SK-N-DZ (cell line): ENCODE results near the gene TSACC.
A peak's percentile ranks its signal among the peaks of the same experiment; 100 is the strongest.
"Not testable (repeated sequence)": the region's sequence is repeated elsewhere in the genome, so short reads cannot be mapped to it uniquely, and the experiment has no call there.

Experiments used
- DNase-seq: peaks from one replicate; pipeline ENCODE4 v3.0.0-alpha.2; 2015; ENCODE audit warnings: low spot score

TSACC gene

DNA sequence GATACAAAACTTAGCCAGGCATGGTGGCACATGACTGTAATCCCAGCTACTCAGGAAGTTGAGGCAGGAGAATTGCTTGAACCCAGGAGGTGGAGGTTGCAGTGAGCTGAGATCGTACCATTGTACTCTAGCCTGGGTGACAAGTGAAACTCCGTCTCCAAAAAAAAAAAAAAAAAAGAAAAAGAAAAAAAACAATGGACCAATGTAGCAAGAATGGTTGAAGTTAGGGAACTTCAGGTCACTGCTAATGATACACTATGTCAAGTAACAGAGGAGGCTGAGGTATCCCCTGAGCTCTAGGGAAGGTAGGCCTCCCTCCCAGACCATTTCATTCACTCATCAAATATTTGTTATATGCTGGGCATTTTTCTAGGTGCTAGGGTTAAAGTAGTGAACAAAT, 7.7 kb downstream of the TSACC start:
- not testable (repeated sequence) for DNase-seq

DNA sequence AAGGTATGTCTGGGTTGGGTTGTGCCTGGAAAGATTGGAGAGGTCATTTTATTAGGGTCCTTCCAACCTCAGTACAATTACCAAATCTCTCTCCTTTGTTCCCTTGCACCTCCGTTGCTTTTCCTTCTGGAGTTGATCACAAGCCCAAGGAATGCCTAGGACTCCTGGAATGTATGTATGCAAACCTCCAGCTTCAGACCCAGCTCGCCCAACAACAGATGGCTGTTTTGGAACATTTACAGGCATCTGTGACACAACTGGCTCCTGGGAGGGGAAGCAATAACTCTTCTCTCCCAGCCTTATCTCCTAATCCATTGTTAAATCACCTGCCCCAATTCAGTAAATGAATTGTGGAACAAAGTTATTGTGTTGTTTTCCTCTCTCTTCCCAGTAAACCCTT, 8.3 kb downstream of the TSACC start:
- DNase-seq, result no peak

DNA sequence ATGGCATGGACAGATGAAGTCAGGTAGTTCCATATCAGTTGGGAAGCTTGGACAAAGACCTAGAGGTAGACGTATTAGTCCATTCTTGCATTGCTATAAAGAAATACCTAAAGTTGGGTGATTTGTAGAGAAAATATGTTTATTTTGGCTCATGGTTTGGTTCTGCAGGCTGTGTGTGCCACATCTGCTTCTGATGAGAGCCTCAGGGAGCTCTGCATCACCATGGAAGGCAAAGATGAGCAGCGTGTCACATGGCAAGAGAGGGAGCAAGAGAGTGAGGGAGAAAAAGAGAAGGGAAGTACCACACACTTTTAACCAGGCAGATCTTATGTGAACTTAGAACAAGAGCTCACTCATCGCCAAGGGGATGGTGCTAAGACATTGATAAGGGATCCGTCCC, 9.0 kb downstream of the TSACC start:
- DNase-seq, result no peak

DNA sequence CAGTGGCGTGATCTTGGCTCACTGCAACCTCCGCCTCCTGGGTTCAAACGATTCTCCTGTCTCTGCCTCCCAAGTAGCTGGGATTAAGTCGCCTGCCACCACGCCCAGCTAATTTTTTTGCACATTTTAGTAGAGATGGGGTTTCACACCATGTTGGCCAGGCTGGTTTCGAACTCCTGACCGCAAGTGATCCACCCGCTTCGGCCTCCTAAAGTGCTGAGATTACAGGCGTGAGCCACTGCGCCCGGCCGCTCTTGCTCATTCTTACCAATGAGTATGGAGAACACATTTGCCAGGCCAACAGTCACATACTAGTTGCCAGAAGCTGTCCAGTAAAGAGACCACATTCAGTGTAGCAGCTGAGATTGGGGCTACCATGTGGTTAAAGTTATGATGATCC, 14.2 kb downstream of the TSACC start:
- DNase-seq, result not testable (repeated sequence)

DNA sequence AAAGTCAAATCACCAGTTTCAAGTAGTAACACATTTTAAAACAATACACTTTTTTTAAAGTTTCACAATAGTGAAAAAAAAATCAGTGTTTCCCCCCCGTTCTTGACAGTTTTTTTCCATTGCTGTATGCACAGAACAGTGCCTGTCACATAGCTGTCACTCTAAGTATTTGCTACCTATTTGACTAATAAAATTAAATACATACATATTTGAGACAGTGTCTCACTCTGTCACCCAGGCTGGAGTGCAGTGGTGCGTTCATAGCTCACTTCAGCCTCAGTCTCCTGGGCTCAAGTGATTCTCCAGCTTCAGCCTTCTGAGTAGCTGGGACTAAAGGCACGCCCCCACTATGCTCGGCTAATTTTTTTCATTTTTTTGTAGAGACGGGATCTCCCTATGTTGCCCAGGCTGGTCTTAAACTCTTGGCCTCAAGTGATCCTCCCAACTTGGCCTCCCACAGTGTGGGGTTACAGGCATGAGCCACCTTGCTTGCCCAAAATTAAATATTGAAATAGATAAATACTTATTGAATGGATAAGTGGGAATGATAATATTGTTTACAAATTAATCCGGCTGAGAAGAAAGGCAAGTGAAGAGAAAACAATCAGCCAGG, 18.0 kb downstream of the TSACC start:
- DNase-seq, result no peak

DNA sequence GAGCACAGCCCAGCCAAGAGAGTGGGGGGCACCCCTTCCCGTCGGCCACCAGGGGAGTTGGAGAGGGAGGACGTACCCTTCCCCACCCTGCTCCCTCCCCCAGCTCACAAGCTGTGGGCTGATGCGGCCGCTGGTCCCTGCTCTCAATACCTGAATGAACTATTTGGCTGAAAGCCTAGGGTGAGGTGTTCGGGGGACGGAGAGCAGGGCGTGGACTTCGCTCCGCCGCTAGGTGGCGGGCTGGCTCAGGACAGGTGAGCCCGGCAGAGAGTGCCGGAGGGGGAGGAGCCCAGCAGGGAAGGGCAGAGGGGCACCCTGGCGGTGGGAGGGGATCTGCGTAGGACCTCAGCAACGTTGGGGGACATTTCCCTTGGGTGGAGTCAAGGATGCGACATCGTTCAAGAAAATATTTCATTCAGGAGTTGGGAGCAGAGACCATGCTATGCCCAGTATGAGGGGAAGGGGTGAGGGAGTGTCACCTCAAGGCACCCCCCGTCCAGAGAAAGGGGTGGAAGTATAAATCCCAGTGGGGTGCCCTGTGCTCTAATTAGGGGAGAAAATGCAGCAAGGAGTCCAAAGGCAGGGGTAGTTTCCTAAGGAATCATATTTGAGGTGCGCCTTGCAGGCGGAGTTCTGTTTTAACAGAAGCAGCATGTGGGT, 18.7 kb downstream of the TSACC start:
- no peak for DNase-seq

DNA sequence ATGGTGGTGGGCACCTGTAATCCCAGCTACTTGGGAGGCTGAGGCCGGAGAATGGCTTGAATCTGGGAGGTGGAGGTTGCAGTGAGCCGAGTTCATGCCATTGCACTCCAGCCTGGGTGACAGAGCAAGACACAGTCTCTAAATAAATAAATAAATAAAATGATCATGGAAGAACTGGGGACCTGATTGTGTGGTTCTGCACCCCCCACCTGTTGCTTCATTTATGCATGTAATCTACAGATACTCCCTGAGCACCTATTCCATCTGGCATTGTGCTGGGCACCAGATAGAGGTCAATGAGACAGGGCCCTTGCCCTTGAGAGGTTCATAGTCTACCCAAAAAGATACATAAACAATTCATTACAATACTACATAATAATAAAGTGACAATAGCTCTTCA, 19.7 kb downstream of the TSACC start:
- DNase-seq, result no peak

DNA sequence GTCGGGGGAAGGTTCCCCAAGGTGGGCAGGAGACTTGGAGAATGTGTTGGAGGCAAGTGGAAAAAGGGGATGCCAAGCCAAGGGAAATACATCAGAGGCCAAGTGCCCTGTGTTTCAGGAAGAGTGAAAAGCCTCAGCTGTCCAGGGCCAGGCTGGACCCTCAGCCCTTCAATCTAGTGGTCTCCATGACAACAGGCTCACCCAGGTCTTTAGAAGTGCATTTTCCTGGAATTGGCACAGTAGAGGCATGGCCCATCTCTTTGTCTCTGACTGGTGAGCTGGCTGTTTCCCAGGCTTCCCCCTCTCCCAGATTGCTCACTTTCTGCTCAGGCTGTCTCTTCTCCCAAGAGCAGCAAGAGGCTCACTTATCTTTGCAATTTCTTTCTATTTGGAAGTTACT, 20.3 kb downstream of the TSACC start:
- DNase-seq, result no peak

DNA sequence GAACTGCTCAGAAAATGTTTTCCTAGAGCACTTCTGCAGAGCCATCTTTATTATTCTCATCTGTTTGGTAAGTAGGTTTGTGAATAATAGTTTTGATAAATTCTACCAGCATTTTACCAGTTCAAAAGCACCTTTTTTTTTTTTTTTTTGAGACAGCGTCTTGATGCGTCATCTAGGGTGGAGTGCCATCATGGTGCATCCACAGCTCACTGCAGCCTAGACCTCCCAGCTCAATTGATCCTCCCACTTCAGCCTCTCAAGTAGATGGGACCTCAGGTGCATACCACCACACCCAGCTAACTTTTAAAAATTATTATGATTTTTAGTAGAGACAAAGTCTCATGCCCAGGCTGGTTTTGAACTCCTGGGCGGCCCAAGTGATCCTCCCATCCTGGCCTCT, 20.9 kb downstream of the TSACC start:
- no peak for DNase-seq

DNA sequence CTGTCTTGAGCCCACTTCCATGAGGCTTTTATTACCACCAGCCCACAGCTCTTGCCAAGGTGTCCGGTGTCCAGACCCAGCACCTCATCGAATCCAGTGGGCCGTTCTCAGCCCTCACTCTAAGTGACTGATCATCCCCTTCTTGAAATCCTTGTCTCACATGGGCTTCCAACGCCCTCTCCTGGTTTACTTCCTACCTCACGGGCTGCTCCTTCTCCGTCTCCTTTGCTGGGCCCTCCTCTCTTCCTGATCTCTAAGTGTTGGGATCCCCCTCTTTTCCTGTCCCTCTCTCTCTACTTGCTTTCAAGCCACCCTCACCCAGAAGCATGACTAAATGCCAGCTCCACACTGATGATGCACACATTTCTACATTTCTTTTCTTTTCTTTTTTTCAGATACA, 21.6 kb downstream of the TSACC start:
- DNase-seq, result peak; percentile 78

DNA sequence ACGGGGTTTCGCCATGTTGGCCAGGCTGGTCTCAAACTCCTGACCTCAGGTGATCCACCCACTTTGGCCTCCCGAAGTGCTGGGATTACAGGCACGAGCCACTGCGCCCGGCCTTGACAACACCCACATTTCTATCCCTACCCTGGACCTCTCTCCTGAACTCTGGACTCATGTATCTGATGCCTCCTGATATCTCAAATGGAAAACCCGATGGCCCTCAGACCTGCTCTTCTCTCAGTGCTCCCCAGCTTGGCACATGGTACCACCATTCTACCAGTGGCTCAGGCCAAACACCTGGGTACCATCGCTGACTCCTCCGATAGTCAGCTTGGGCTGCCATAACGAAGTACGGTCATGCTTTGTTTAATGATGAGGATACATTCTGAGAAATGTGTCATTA, 22.2 kb downstream of the TSACC start:
- DNase-seq, result no peak

DNA sequence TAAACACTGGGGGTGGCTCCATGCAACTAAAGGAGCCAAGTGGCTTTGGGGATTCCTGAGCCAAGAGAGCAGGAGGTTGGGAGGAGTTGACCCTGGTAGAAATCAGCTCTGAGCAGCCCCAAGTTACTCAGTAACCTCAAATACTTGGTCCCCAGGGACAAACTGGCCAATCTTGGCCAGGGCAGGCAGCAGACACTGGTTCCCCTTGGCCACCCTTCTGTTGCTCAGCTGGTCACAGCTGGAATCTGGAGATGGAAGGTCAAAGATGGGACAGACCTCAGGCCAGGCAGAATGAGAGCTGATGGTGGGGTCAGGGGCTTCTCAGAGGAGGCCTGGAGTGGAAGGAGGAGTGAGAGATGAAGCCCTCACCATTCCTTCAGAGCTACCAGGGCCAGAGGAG, 27.4 kb downstream of the TSACC start:
- DNase-seq, result no peak

DNA sequence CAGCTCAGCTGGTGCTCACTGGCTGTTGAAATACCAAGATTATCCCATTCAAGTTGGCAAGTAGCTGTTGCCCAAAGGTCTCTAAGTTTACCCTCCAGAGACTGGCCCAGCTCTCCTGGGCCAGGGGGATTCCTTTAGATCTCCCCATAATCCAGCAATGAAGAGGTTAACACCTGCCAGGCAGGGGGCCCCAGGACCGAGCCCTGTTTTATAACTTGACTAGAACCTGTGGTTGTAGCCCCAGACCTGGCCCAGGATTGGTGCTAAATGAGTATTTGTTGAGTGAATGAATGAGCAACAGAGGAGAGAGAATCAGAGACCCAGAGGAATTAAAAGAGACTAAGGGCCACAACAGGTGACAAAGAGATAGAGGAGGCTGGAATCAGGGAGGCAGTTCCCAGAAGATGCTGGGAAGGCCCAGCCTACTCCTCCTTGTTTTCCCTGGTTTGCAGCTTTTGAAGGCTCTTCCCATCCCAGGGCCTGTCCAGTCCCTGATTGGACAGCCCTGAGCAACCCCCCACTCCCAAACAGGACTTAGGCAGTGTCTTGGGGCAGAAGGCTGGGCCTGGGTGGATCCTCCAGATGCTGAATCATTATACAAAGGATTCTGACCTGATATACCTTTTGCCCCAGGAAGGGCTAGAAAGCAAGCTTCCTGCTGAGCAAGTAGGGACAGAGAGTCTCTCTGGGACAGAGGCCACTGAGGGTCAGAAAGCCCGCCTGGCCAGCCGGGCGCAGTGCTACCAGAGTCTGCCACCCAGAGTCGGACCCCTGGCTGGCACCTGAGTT, 28.2 kb downstream of the TSACC start:
- DNase-seq, result peak; percentile 84

DNA sequence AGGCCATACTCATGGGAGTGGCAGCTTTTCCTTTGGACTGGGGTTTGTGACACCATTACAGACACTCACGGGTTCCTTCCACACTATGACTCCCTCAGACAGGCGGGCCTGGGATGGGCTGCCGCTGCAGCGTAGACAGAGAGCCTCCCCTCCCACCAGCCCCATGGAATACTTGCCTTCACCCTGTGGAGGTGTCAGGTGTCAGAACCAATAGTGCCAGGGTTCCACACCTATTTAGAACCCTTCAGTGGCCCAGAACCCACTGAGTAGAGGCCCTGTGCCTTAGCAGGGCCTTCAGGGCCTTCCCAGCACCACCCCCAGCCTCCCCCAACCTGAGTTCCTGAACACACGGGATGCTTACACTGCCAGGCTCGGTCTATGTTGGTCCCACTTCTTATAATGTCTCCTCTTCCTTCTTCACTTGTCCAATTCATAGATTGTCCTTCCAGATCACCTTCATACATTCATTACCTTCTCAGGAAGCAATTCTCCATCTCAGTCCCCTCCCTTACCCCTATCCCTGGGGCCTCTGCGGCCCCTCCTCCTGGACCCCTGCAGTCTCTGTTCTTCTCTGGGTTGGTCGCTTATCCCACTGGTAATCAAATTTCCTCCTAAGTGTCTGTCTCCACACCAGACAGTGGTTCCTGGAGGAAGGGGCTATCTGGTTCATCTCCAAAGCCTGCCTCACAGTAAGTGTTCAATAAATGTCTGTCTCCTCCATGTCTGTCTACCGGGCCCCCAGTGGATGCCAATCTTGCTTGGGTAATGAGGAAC, 29.2 kb downstream of the TSACC start:
- peak; percentile 98 for DNase-seq

DNA sequence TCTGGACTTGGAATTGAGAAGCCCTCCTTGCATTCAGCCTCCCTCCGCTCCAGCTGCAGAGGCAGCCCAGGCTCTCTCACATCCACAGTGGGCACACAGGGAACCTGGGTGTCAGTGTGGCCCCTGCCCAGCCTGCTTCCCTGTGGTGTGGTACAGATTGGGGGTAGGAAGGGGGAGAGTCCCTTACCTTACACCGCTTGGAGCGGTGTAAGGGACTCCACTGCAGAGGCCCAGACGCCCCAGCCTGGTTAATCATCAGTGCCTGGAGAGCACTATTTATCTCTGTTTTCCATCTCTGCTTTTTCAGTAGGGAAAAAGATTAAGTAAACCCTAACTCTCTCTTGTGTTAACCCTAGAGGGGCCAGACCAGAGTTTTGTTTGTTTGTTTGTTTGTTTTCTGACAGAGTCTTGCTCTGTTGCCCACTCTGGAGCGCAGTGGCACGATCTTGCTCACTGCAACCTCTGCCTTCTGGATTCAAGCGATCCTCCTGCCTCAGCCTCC, 29.9 kb downstream of the TSACC start:
- peak; percentile 88 for DNase-seq

DNA sequence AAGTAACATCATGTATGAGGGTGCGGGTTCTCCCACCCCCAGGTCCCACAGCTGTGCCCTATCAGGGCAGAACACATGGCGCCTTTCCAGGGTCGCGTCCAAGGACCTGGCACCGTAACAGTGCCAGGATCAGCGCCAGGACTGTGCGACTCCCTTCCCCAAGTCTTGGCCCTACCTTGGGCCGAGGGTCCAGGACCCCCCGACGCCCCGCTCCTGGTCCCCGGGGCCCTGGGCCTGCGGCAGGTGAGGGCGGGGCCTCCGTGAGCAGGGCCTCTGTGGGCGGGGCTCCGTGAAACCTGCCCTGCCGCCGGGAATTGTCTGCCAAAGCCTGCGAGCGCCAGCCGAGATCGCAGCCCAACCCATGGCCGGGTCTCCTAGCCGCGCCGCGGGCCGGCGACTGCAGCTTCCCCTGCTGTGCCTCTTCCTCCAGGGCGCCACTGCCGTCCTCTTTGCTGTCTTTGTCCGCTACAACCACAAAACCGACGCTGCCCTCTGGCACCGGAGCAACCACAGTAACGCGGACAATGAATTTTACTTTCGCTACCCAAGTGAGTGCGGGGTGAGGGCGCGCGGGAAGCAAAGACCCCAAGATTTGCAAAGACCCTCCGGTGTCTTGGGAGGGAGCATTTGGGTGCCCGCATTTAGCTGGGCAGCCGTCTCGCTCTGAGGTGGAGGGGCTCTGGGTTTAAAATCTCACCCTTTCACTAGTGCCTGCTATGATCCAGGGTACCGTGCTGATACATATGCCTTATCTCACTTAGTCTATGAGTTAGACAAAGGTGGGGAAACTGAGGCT, 30.8 kb downstream of the TSACC start, which contains the start of gene RHBG:
Gene RHBG, plus strand, starts transcription at position 323 of the 796 bp plus-strand sequence. Its CDS starts 39 bp downstream, at position 362.
- no peak for DNase-seq

DNA sequence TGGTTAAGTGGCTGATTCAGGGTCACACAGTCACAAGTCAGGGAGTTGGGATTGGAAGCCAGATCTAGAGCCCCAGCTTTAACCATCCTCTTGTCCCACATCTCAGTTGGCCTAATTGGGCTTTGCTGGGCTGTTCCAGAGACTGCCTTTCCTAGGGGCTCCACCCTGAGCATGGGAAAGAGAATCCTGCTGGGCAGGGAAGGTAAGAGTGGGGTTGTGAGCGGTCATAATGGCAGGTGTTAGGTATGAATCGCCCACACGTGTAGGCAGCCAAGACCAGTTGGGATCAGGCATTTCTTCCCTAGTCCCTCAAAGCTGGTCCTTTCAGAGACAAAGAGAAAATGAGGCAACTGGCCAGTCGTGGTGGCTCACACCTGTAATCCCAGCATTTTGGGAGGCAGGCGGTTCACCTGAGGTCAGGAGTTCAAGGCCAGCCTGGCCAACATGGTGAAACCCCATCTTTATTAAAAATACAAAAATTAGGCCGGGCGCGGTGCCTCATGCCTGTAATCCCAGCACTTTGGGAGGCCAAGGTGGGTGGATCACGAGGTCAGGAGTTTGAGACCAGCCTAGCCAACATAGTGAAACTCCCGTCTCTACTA, 31.5 kb downstream of the TSACC start:
- not testable (repeated sequence) for DNase-seq

DNA sequence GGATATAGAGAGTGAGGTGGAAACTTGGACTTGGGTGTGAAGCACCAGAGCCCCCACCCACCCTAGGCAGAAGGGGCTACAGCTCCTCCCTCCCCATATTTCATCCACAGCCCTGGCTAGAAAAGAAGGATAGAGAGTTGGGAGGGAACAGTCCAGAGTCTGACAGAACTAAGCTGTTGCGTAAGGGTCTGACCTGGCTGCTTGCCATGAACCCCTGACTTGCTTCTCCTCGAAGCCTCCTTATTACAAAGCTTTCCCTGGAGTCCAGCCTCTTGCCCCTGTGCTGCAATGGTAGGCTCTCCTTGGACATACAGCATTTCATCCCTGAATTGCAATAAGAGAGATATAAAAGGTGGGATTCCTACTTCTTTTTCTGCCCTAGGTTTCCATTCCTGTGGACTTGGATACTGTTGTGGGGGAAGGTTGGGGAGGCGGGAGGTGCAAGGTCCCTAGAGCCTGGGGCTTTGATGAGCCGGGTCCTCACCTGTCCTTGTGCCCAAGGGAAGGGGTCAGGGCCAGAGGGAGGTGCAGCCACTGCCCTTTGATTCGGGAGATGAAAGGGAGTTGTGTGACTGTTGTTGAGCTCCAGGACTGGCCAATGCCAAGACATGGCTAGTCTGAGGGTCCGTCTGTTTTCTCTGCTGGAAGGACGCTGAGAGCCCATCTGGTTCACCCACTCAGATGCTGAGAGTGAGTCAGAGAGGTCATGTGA, 33.4 kb downstream of the TSACC start:
- DNase-seq, result no peak

DNA sequence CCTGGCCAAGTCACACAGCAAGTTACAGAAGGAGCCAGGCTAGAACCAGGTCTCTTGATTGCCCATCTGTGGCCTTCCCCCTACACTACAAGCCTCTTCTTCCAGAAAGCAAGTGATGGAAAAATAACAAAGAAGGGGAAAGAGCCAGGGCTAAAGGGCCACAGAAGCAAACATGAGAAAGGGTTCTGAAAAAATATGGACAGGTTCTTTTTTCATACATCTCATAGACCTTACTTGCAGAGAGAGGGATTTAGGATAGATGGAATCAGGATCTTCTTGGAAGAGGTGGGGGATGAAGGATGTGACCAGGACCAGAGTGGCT, 33.9 kb downstream of the TSACC start:
- DNase-seq, result no peak

DNA sequence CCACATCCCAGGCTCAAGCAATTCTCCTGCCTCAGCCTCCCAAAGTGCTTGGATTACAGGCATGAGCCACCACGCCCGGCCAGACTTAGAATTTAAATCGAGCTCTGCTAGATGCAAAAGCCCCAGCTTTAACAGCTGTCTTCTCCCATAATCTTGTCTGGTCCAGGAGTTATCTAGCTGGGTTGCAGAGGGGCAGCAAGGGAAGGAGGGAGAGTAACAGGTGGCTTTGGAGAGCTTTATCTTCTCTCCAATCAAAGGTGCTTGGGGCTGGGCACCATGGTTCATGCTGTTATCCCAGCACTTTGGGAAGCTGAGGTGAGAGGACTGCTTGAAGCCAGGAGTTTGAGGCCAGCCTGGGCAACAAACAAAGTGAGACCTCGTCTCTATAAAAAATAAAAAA, 34.5 kb downstream of the TSACC start:
- no peak for DNase-seq
